Dendritic cell treated with granulocyte-macrophage colony-stimulating factor and Interleukin-4, amounts not matched to agents 40 ng/mL and 50 ng/mL, for 4 days (primary cell): Measurements from ENCODE around the gene XAF1.
"Not testable (repeated sequence)": the region's sequence is repeated elsewhere in the genome, so short reads cannot be mapped to it uniquely, and the experiment has no call there.

ENCODE experiments used
- H3K27ac Mint-ChIP-seq: one replicate; pipeline ENCODE4 v1.8.0; 2022; ENCODE audit warnings: mild to moderate bottlenecking, mixed read lengths
- H3K27me3 Mint-ChIP-seq: one replicate; pipeline ENCODE4 v1.8.0; 2022; ENCODE audit warnings: mild to moderate bottlenecking, mixed read lengths
- H3K36me3 Mint-ChIP-seq: one replicate; pipeline ENCODE4 v1.8.0; 2022; ENCODE audit warnings: low read depth, mixed read lengths
- H3K4me1 Mint-ChIP-seq: one replicate; pipeline ENCODE4 v1.8.0; 2022; ENCODE audit warnings: low read depth, mixed read lengths
- H3K4me3 Mint-ChIP-seq: one replicate; pipeline ENCODE4 v1.8.0; 2022; ENCODE audit warnings: mild to moderate bottlenecking, moderate library complexity, mixed read lengths
- H3K9me3 Mint-ChIP-seq: one replicate; pipeline ENCODE4 v1.8.0; 2022; ENCODE audit warnings: mixed read lengths
- intact Hi-C: fragments of 100-400 bp; cut with micrococcal nuclease; formaldehyde crosslinking; loops from one replicate; pipeline ENCODE4 v1.15.0; 2022

The XAF1 gene

GRCh38 chr17:6772016-6772415, 16.2 kb downstream of the XAF1 start:
- intact Hi-C loops: no loop called here
- peaks cover 38% of the 10 kb centered on the region for H3K27me3 Mint-ChIP-seq
- peaks cover 10% of the 10 kb centered on the region for H3K4me1 Mint-ChIP-seq
- H3K36me3 Mint-ChIP-seq: peaks cover 77% of the 10 kb centered on the region
- no peak overlapping the region for H3K27ac Mint-ChIP-seq
- peaks cover 49% of the 10 kb centered on the region for H3K9me3 Mint-ChIP-seq
- H3K4me3 Mint-ChIP-seq: no peak overlapping the region

GRCh38 chr17:6774906-6775305, 19.1 kb downstream of the XAF1 start:
- Mint-ChIP-seq H3K27me3 (peaks cover 62% of the 10 kb centered on the region), H3K36me3 (peaks cover 48% of the 10 kb centered on the region), H3K9me3 (peaks cover 26% of the 10 kb centered on the region), H3K4me1 (peaks cover 22% of the 10 kb centered on the region)
- H3K27ac Mint-ChIP-seq, H3K4me3 Mint-ChIP-seq, intact Hi-C loops: not testable (repeated sequence)

GRCh38 chr17:6775871-6776405, 20.1 kb downstream of the XAF1 start, which contains the start of gene FBXO39:
Gene FBXO39 (plus strand): TSS chr17:6776215. CDS start chr17:6779869, 3,654 bp downstream.
- Mint-ChIP-seq H3K36me3 (peaks cover 38% of the 10 kb centered on the region), H3K4me1 (peaks cover 22% of the 10 kb centered on the region), H3K27ac (no peak within 1 kb of the TSS), H3K27me3 (peaks cover 68% of the 10 kb centered on the region), H3K9me3 (peaks cover 26% of the 10 kb centered on the region), H3K4me3 (no peak within 1 kb of the TSS)
- intact Hi-C loops: no loop called here

- H3K27ac Mint-ChIP-seq: no peak overlapping the region
- peaks cover 6% of the 10 kb centered on the region for H3K9me3 Mint-ChIP-seq
- H3K4me3 Mint-ChIP-seq: no peak overlapping the region
- peaks cover 22% of the 10 kb centered on the region for H3K4me1 Mint-ChIP-seq
- peaks cover 84% of the 10 kb centered on the region for H3K27me3 Mint-ChIP-seq
- peaks cover 3% of the 10 kb centered on the region for H3K36me3 Mint-ChIP-seq
- intact Hi-C loops: no loop called here
Observed at GRCh38 chr17:6779411-6779810, 23.6 kb downstream of the XAF1 start.

- peaks cover 80% of the 10 kb centered on the region for H3K27me3 Mint-ChIP-seq
Observed at GRCh38 chr17:6780001-6780400, 24.2 kb downstream of the XAF1 start.

GRCh38 chr17:6780886-6781285, 25.0 kb downstream of the XAF1 start:
- peaks cover 16% of the 10 kb centered on the region for H3K4me1 Mint-ChIP-seq
- no peaks in the 10 kb centered on the region for H3K36me3 Mint-ChIP-seq
- H3K9me3 Mint-ChIP-seq: no peaks in the 10 kb centered on the region
- H3K27me3 Mint-ChIP-seq: peaks cover 80% of the 10 kb centered on the region
- intact Hi-C loops: no loop called here
- no peak overlapping the region for H3K27ac Mint-ChIP-seq
- no peak overlapping the region for H3K4me3 Mint-ChIP-seq

More at GRCh38 chr17:6780001-6780400, 24.2 kb downstream of the XAF1 start:
- no peaks in the 10 kb centered on the region for H3K36me3 Mint-ChIP-seq
- H3K4me3 Mint-ChIP-seq: no peak overlapping the region
- H3K9me3 Mint-ChIP-seq: no peaks in the 10 kb centered on the region
- no peak overlapping the region for H3K27ac Mint-ChIP-seq
- H3K4me1 Mint-ChIP-seq: peaks cover 22% of the 10 kb centered on the region
- intact Hi-C loops: no loop called here

GRCh38 chr17:6782244-6782643, 26.4 kb downstream of the XAF1 start:
- Mint-ChIP-seq H3K36me3 (no peaks in the 10 kb centered on the region), H3K27me3 (peaks cover 78% of the 10 kb centered on the region), H3K9me3 (no peaks in the 10 kb centered on the region), H3K4me3 (no peak overlapping the region), H3K27ac (no peak overlapping the region), H3K4me1 (peaks cover 20% of the 10 kb centered on the region)
- intact Hi-C loops: no loop called here

GRCh38 chr17:6786618-6787017, 30.8 kb downstream of the XAF1 start:
- no peak overlapping the region for H3K4me3 Mint-ChIP-seq
- H3K36me3 Mint-ChIP-seq: no peaks in the 10 kb centered on the region
- H3K9me3 Mint-ChIP-seq: no peaks in the 10 kb centered on the region
- H3K27ac Mint-ChIP-seq: no peak overlapping the region
- H3K27me3 Mint-ChIP-seq: peaks cover 63% of the 10 kb centered on the region
- peaks cover 13% of the 10 kb centered on the region for H3K4me1 Mint-ChIP-seq
- intact Hi-C loops: no loop called here

GRCh38 chr17:6787081-6787693, 31.3 kb downstream of the XAF1 start:
- Mint-ChIP-seq H3K4me1 (peaks cover 13% of the 10 kb centered on the region), H3K4me3 (no peak overlapping the region), H3K9me3 (no peaks in the 10 kb centered on the region), H3K27ac (no peak overlapping the region), H3K27me3 (peaks cover 61% of the 10 kb centered on the region), H3K36me3 (no peaks in the 10 kb centered on the region)
- intact Hi-C loops: no loop called here

GRCh38 chr17:6789146-6789545, 33.3 kb downstream of the XAF1 start:
- H3K4me1 Mint-ChIP-seq: peaks cover 13% of the 10 kb centered on the region
- intact Hi-C loops: no loop called here
- peaks cover 47% of the 10 kb centered on the region for H3K27me3 Mint-ChIP-seq
- H3K36me3 Mint-ChIP-seq: no peaks in the 10 kb centered on the region
- H3K4me3 Mint-ChIP-seq: no peak overlapping the region
- no peak overlapping the region for H3K27ac Mint-ChIP-seq
- no peaks in the 10 kb centered on the region for H3K9me3 Mint-ChIP-seq

GRCh38 chr17:6793748-6794493, 38.1 kb downstream of the XAF1 start:
- intact Hi-C loops: no loop called here
- no peaks in the 10 kb centered on the region for H3K36me3 Mint-ChIP-seq
- no peak overlapping the region for H3K4me3 Mint-ChIP-seq
- H3K4me1 Mint-ChIP-seq: no peaks in the 10 kb centered on the region
- peaks cover 17% of the 10 kb centered on the region for H3K27me3 Mint-ChIP-seq
- no peaks in the 10 kb centered on the region for H3K9me3 Mint-ChIP-seq
- H3K27ac Mint-ChIP-seq: no peak overlapping the region

- Mint-ChIP-seq H3K36me3 (no peaks in the 10 kb centered on the region), H3K27ac (no peak overlapping the region), H3K27me3 (peaks cover 15% of the 10 kb centered on the region), H3K4me1 (no peaks in the 10 kb centered on the region), H3K4me3 (no peak overlapping the region), H3K9me3 (no peaks in the 10 kb centered on the region)
- intact Hi-C loops: no loop called here
Observed at GRCh38 chr17:6796017-6796886, 40.4 kb downstream of the XAF1 start.

GRCh38 chr17:6796887-6797490, 41.1 kb downstream of the XAF1 start:
- H3K36me3 Mint-ChIP-seq: no peaks in the 10 kb centered on the region
- no peak overlapping the region for H3K27ac Mint-ChIP-seq
- H3K27me3 Mint-ChIP-seq: peaks cover 12% of the 10 kb centered on the region
- H3K4me3 Mint-ChIP-seq: no peak overlapping the region
- intact Hi-C loops: no loop called here
- no peaks in the 10 kb centered on the region for H3K4me1 Mint-ChIP-seq
- no peaks in the 10 kb centered on the region for H3K9me3 Mint-ChIP-seq
